OCI-LY7 (cell line): ENCODE results near the gene KRTAP10-3. TPM values are rescaled to one million over a fixed set of nuclear protein-coding genes. Genes with fewer than 3 reads are reported as not detected.

Experiments used
- BruUV-seq: library from RNA; stranded (reverse); fragments of 400-500 nt; replicated peaks from 2 replicates; lab custom pipeline; 2021; lab: Mats Ljungman, UMichigan
- CTCF ChIA-PET: fragments of 300-600 bp; sonication (Branson Sonifier 250); formaldehyde crosslinking; loops from one replicate; lab custom pipeline; 2022; ENCODE audit warnings: antibody characterized with exemption; ENCODE audit not compliant: unreplicated experiment; lab: Charles Lee
- POLR2A ChIA-PET: fragments of 300-600 bp; sonication (Branson Sonifier 250); formaldehyde crosslinking; loops from one replicate; lab custom pipeline; 2022; ENCODE audit warnings: antibody characterized with exemption; lab: Charles Lee
- DNase-seq: peaks from one replicate; pipeline ENCODE4 v3.0.0-alpha.2; 2015; ENCODE audit warnings: low spot score
- H2AFZ ChIP-seq: fragments of 200-600 bp; sonication (generic), shearing (Covaris generic); 2 replicates; pipeline ENCODE4 v1.6.1; 2014; ENCODE audit warnings: mild to moderate bottlenecking, antibody characterized with exemption, low read length, moderate library complexity
- H3K27ac ChIP-seq: fragments of 200-600 bp; sonication (generic); 2 replicates; pipeline ENCODE4 v1.5.1; 2014; ENCODE audit warnings: mixed run types, low read depth, mild to moderate bottlenecking, moderate library complexity, low read length, inconsistent platforms; ENCODE audit not compliant: poor library complexity, severe bottlenecking
- H3K36me3 ChIP-seq: fragments of 200-600 bp; sonication (generic); 2 replicates; pipeline ENCODE4 v1.6.1; 2014; ENCODE audit warnings: mild to moderate bottlenecking, antibody characterized with exemption, low read length, moderate library complexity, mixed read lengths; ENCODE audit not compliant: insufficient read depth
- H3K4me1 ChIP-seq: fragments of 200-600 bp; sonication (generic); 2 replicates; pipeline ENCODE4 v1.5.1; 2014; ENCODE audit warnings: mild to moderate bottlenecking, low read length; ENCODE audit not compliant: insufficient read depth, poor library complexity, severe bottlenecking
- H3K4me2 ChIP-seq: fragments of 200-600 bp; sonication (generic); 2 replicates; pipeline ENCODE4 v1.6.1; 2014; ENCODE audit warnings: mild to moderate bottlenecking, low read length
- H3K4me3 ChIP-seq: fragments of 200-600 bp; sonication (generic); 2 replicates; pipeline ENCODE4 v1.5.1; 2014; ENCODE audit warnings: mild to moderate bottlenecking, low read depth, low read length; ENCODE audit not compliant: poor library complexity, severe bottlenecking
- H3K79me2 ChIP-seq: fragments of 200-600 bp; sonication (generic); 2 replicates; pipeline ENCODE4 v1.6.1; 2016; ENCODE audit warnings: low read depth, mild to moderate bottlenecking, low read length, moderate library complexity, mixed read lengths; ENCODE audit not compliant: insufficient read depth
- H3K9me2 ChIP-seq: fragments of 200-600 bp; sonication (generic); 2 replicates; pipeline ENCODE4 v1.6.1; 2016; ENCODE audit warnings: mild to moderate bottlenecking, low read length, mixed read lengths; ENCODE audit not compliant: insufficient read depth
- H3K9me3 ChIP-seq: fragments of 200-600 bp; sonication (generic); 2 replicates; pipeline ENCODE4 v1.6.1; 2014; ENCODE audit warnings: mild to moderate bottlenecking, mixed run types, low read length, mixed read lengths
- H4K20me1 ChIP-seq: fragments of 200-600 bp; sonication (generic); 2 replicates; pipeline ENCODE4 v1.6.1; 2014; ENCODE audit warnings: mild to moderate bottlenecking, antibody characterized with exemption, low read length, moderate library complexity, mixed read lengths; ENCODE audit not compliant: insufficient read depth
- CTCF ChIP-seq: fragments of 200-600 bp; sonication (generic); conservative IDR thresholded peaks from 2 replicates; pipeline ENCODE4 v1.5.1; 2014; ENCODE audit warnings: mild to moderate bottlenecking, antibody characterized with exemption, low read length, moderate library complexity, mixed read lengths
- EZH2phosphoT487 ChIP-seq: fragments of 200-600 bp; sonication (generic); IDR thresholded peaks from 2 replicates; pipeline ENCODE4 v1.6.1; 2018; ENCODE audit warnings: low read depth, borderline replicate concordance, mild to moderate bottlenecking, mixed run types, antibody characterized with exemption, low read length, moderate library complexity, mixed read lengths
- intact Hi-C: fragments of 100-400 bp; cut with micrococcal nuclease; formaldehyde crosslinking; loops from one replicate; pipeline ENCODE4 v1.10.0; 2022; ENCODE audit not compliant: unreplicated experiment
- total RNA-seq, 2 experiments: library from RNA; depleted of rRNA in 1 of 2; stranded (reverse); fragments of >200 nt in 1 of 2; shearing (Covaris generic) in 1 of 2; gene quantifications; 2 replicates each; pipeline ENCODE4 v1.2.3, GENCODE V29; 2014 to 2022

Gene KRTAP10-3
- total RNA-seq, 2 experiments from 2014 or later = not detected

DNA sequence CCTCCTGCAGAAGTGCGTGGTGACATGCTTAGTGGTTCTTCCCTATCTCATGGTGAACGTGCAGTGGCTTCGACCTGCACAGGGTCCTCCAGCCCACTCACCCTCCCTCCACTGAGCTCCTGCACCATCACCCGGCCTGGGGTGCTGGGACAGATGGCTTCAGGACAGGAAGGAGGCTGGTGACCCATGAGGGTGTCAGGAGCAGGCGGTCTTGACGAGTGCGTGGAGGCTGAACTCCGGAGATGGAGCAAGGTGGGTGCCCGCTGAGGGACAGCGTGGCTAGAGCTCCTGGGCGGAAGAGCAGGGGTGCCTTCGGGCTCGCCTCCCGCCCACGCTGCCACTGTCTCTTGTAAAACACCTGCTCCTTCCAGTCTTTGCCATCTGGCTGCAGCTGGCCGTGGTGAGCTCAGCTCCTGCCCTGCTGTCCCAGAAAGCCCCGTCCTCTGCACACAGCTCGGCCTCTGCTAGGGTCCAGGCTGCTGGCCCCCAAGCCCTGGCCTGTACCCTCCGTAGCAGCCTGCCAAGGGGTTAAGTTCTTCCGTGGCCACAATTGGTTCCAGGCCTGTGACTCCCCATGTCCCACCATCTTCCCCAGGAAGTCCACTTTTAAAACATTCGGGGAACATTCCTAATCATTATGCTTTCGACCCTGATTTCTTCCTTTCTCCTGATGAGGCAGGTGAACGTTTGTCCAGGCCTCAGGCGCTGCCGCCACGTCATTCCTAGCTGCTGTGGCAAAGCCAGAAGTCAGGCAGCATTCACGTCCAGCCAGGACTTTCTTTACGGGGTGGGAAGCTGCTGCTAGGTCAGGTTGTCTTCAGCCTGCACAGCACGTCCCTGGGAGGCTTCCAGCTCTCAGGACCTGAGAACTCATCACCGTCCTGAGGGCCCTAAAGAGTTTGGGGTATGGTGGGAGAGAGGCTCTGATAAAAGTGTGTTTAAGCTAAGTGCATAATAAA is 26.7 kb downstream of the KRTAP10-3 start:
- H3K79me2 ChIP-seq = no peaks in the 10 kb centered on the region
- H3K9me3 ChIP-seq = no peaks in the 10 kb centered on the region
- intact Hi-C loops = no loop called here
- H3K4me3 ChIP-seq = no peak overlapping the region
- no peak for DNase-seq
- H3K27ac ChIP-seq = no peak overlapping the region
- POLR2A ChIA-PET = no interaction called here
- no peaks in the 10 kb centered on the region for H3K4me1 ChIP-seq
- no peak overlapping the region for H2AFZ ChIP-seq
- BruUV-seq = no TSS peak
- no peak for TF ChIP-seq EZH2phosphoT487
- no peak for TF ChIP-seq CTCF
- no peaks in the 10 kb centered on the region for H3K36me3 ChIP-seq
- no peaks in the 10 kb centered on the region for H3K9me2 ChIP-seq
- no peak overlapping the region for H3K4me2 ChIP-seq
- CTCF ChIA-PET = interaction anchor here (0.7 kb wide), 1 partner anchor 22 kb away, joined by 3 read pairs; no protein-coding TSS in a partner anchor
- H4K20me1 ChIP-seq = no peaks in the 10 kb centered on the region

GRCh38 chr21:44530903-44531605 is 27.5 kb downstream of the KRTAP10-3 start:
- Histone ChIP-seq H3K4me3 (no peak overlapping the region), H3K4me2 (no peak overlapping the region), H3K36me3 (no peaks in the 10 kb centered on the region), H3K9me3 (no peaks in the 10 kb centered on the region), H3K27ac (no peak overlapping the region), H3K9me2 (no peaks in the 10 kb centered on the region), H3K79me2 (no peaks in the 10 kb centered on the region), H3K4me1 (no peaks in the 10 kb centered on the region), H2AFZ (no peak overlapping the region), H4K20me1 (no peaks in the 10 kb centered on the region)
- no peak for DNase-seq
- TF ChIP-seq EZH2phosphoT487 = no peak
- TF ChIP-seq CTCF = no peak
- ChIA-PET CTCF (no interaction called here), POLR2A (no interaction called here)
- BruUV-seq = no TSS peak
- intact Hi-C loops = no loop called here
